ENCODE measurements around the gene TMOD1.

TMOD1 gene

DNA sequence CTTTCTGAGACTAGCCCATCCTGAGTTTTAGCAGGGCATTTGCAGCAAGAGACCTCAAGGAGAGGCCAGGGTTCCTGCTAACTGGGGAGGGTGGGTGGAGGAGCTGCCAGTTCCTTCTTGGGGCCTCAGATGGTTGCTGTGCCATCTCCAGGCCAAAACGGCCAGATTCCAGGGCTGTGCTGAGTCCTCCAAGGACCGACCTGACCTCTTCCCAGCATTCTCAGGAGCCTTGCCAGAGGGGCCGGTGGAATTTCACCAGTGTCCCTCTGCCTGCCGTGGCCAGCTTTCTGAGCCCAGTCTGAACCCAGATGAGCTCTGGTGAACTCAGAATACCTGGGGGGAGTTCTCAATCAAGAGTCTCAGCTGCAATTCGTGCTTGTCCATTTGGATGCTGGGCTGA lies 77.4 kb downstream of the TMOD1 start:
- TF ChIP-seq TAF1 (IDR thresholded peaks at IDR 0.05; ENCODE audit: borderline replicate concordance, insufficient read depth, low read length) (no peak), FOXP2 (optimal IDR thresholded peaks at IDR 0.05; ENCODE audit: borderline replicate concordance, extremely low read depth, extremely low read length, insufficient read depth) (no peak), POLR2AphosphoS5 (IDR thresholded peaks at IDR 0.05; ENCODE audit: low read depth, low read length) (no peak)
- TF ChIP-seq, protein P1, sequence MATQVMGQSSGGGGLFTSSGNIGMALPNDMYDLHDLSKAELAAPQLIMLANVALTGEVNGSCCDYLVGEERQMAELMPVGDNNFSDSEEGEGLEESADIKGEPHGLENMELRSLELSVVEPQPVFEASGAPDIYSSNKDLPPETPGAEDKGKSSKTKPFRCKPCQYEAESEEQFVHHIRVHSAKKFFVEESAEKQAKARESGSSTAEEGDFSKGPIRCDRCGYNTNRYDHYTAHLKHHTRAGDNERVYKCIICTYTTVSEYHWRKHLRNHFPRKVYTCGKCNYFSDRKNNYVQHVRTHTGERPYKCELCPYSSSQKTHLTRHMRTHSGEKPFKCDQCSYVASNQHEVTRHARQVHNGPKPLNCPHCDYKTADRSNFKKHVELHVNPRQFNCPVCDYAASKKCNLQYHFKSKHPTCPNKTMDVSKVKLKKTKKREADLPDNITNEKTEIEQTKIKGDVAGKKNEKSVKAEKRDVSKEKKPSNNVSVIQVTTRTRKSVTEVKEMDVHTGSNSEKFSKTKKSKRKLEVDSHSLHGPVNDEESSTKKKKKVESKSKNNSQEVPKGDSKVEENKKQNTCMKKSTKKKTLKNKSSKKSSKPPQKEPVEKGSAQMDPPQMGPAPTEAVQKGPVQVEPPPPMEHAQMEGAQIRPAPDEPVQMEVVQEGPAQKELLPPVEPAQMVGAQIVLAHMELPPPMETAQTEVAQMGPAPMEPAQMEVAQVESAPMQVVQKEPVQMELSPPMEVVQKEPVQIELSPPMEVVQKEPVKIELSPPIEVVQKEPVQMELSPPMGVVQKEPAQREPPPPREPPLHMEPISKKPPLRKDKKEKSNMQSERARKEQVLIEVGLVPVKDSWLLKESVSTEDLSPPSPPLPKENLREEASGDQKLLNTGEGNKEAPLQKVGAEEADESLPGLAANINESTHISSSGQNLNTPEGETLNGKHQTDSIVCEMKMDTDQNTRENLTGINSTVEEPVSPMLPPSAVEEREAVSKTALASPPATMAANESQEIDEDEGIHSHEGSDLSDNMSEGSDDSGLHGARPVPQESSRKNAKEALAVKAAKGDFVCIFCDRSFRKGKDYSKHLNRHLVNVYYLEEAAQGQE (IDR thresholded peaks at IDR 0.05; ENCODE audit: insufficient read depth in 1 of 2, low read depth in 2 of 2, low read length in 2 of 2), result no peak

DNA sequence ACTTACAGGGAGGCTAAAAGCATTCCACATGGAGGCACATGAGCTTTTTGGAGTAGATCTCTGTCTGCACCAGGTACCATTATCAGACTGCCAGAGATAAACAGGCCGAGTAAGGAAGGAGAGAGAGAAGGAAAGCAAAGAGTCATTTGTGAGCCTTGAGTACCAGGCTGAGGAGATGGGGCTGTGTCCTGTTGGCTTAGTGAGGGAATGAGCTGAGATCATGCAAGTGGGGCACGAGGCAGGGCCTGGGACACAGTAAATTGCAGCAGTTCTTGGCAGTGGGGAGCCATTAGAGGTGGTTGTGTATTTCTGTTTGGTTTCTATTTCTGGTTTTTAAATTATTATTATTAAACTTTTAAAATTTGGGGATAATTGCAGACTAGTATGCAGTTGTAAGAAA lies 78.4 kb downstream of the TMOD1 start:
- TF ChIP-seq FOXP2 (optimal IDR thresholded peaks at IDR 0.05; ENCODE audit: borderline replicate concordance, extremely low read depth, extremely low read length, insufficient read depth) (no peak), TAF1 (IDR thresholded peaks at IDR 0.05; ENCODE audit: borderline replicate concordance, insufficient read depth, low read length) (no peak), SIN3A (IDR thresholded peaks at IDR 0.05; ENCODE audit: borderline replicate concordance, insufficient read depth, low read length) (no peak), POLR2AphosphoS5 (IDR thresholded peaks at IDR 0.05; ENCODE audit: low read depth, low read length) (no peak)
- TF ChIP-seq, protein P1 (IDR thresholded peaks at IDR 0.05; ENCODE audit: insufficient read depth in 1 of 2, low read depth in 2 of 2, low read length in 2 of 2), result no peak

DNA sequence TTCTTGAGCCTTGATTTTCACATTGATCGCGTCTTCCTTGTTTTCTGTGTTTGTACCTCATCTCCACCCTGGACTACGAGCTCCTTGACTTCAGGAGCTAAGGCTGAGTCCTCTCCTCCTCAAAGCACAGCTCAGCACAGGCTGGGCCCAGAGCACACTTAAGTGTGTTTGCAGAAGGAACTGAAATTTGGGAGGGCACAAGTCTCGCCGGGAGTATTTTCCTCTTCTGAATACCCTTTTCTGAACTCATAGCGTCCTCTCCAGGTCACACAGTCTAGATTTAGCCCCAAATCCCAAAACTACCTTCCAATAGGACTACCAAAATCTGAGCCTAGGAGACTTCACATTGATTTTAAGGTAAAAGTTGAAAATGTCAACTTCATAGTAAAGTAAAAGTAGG lies 90.1 kb downstream of the TMOD1 start:
- TF ChIP-seq SIN3A (IDR thresholded peaks at IDR 0.05; ENCODE audit: borderline replicate concordance, insufficient read depth, low read length) (no peak), FOXP2 (optimal IDR thresholded peaks at IDR 0.05; ENCODE audit: borderline replicate concordance, extremely low read depth, extremely low read length, insufficient read depth) (no peak), TAF1 (IDR thresholded peaks at IDR 0.05; ENCODE audit: borderline replicate concordance, insufficient read depth, low read length) (no peak), POLR2AphosphoS5 (IDR thresholded peaks at IDR 0.05; ENCODE audit: low read depth, low read length) (no peak)
- TF ChIP-seq, protein P1 (IDR thresholded peaks at IDR 0.05; ENCODE audit: insufficient read depth in 1 of 2, low read depth in 2 of 2, low read length in 2 of 2), result no peak

DNA sequence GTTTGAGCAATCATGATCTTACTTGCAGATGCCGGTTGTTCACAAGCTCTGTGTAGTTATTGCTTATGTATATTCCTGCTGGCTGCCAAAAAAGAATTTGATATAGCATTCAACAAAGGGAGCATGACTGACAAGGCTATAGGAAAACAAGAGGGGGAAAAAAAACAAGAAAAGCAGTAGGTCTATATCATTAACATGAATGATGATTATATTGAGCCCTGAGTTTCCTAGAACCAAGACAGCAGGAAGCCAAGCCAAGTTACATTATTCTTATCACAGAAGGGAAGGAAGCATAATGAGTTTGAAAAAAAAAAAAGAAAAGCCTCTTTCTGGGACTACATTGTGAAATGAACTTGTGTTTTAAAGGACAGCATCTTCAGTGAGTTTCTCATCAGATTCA lies 90.7 kb downstream of the TMOD1 start:
- TF ChIP-seq SIN3A (IDR thresholded peaks at IDR 0.05; ENCODE audit: borderline replicate concordance, insufficient read depth, low read length), result no peak
- TF ChIP-seq TAF1 (IDR thresholded peaks at IDR 0.05; ENCODE audit: borderline replicate concordance, insufficient read depth, low read length), result no peak
- TF ChIP-seq FOXP2 (optimal IDR thresholded peaks at IDR 0.05; ENCODE audit: borderline replicate concordance, extremely low read depth, extremely low read length, insufficient read depth), result no peak
- TF ChIP-seq, protein P1 (IDR thresholded peaks at IDR 0.05; ENCODE audit: insufficient read depth in 1 of 2, low read depth in 2 of 2, low read length in 2 of 2), result no peak
- TF ChIP-seq POLR2AphosphoS5 (IDR thresholded peaks at IDR 0.05; ENCODE audit: low read depth, low read length), result no peak

DNA sequence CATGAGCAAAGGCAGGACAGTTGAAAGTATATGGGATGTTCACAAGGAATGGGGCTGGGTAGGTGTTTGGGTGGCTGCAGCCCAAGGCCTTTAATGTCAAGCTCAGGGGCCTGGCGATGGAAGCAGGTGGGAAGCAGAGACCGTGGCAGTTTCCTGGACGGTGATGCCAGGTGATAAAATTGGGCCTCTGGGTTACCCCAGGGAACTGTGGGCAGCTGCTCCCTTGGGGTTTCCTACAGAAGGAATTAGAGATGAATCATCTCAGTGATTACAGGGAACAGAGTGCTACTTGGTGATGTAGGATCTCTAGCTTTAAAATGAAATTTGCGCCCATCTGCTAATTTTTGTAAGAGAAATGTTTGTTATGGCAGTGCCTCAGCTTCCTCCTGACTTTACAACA lies 92.5 kb downstream of the TMOD1 start:
- TF ChIP-seq, protein P1 (IDR thresholded peaks at IDR 0.05; ENCODE audit: insufficient read depth in 1 of 2, low read depth in 2 of 2, low read length in 2 of 2), result no peak
- TF ChIP-seq TAF1 (IDR thresholded peaks at IDR 0.05; ENCODE audit: borderline replicate concordance, insufficient read depth, low read length), result no peak
- no peak for TF ChIP-seq POLR2AphosphoS5 (IDR thresholded peaks at IDR 0.05; ENCODE audit: low read depth, low read length)
- no peak for TF ChIP-seq SIN3A (IDR thresholded peaks at IDR 0.05; ENCODE audit: borderline replicate concordance, insufficient read depth, low read length)
- no peak for TF ChIP-seq FOXP2 (optimal IDR thresholded peaks at IDR 0.05; ENCODE audit: borderline replicate concordance, extremely low read depth, extremely low read length, insufficient read depth)

Data from PFSK-1 (cell line).